Thymus (tissue), 11 donors: ENCODE measurements around the gene RGS6. TPM values are rescaled to one million over a fixed set of nuclear protein-coding genes. Genes with fewer than 3 reads are reported as not detected.

Source experiments
- DNase-seq, 9 donors: peaks; one replicate each; pipeline ENCODE4 v3.0.0-alpha.2; 2013; ENCODE audit warnings: low spot score in 9 of 9, low read depth in 6 of 9, missing footprints in 1 of 9
- H3K27ac ChIP-seq, 2 donors: one replicate each; pipeline ENCODE4 v1.5.1; 2013; ENCODE audit warnings: control low read depth in 1 of 2, low read depth in 1 of 2, low read length in 1 of 2, mild to moderate bottlenecking in 1 of 2, moderate library complexity in 1 of 2
- H3K27me3 ChIP-seq, 2 donors: one replicate each; pipeline ENCODE4 v1.5.1; 2013; ENCODE audit warnings: low read length in 1 of 2; ENCODE audit not compliant: control insufficient read depth in 2 of 2, insufficient read depth in 1 of 2
- H3K36me3 ChIP-seq, 2 donors: one replicate each; pipeline ENCODE4 v1.5.1; 2013; ENCODE audit warnings: low read length in 1 of 2, mild to moderate bottlenecking in 1 of 2, moderate library complexity in 1 of 2; ENCODE audit not compliant: control insufficient read depth in 2 of 2, insufficient read depth in 2 of 2
- H3K4me1 ChIP-seq, 2 donors: one replicate each; pipeline ENCODE4 v1.5.1; 2013; ENCODE audit warnings: low read length in 2 of 2; ENCODE audit not compliant: control insufficient read depth in 2 of 2, insufficient read depth in 2 of 2
- H3K4me3 ChIP-seq, 2 donors: one replicate each; pipeline ENCODE4 v1.5.1; 2013; ENCODE audit warnings: low read length in 2 of 2, control low read depth in 1 of 2, mild to moderate bottlenecking in 1 of 2
- H3K9me3 ChIP-seq, 2 donors: one replicate each; pipeline ENCODE4 v1.5.1; 2013; ENCODE audit warnings: low read length in 1 of 2, mild to moderate bottlenecking in 1 of 2; ENCODE audit not compliant: control insufficient read depth in 2 of 2, insufficient read depth in 1 of 2
- WGBS: extraction: QIAGEN DNeasy Blood & Tissue Kit; methylation state at CpG from one replicate; pipeline ENCODE4 v1.1.7; 2013; 5-methylcytosine and 5-hydroxymethylcytosine counted together
- polyA plus RNA-seq: library from polyadenylated mRNA; stranded (reverse); fragments of 200-250 nt; gene quantifications from one replicate; pipeline ENCODE4 v1.2.3, GENCODE V29; 2013
- total RNA-seq: library from RNA; stranded (reverse); fragments of 120-200 nt; gene quantifications from one replicate; pipeline ENCODE4 v1.2.4, GENCODE V29; 2013
- donor health status: healthy.

The RGS6 gene
- total and polyA plus RNA-seq, 2 donors: 0.28 to 0.80 TPM

- DNase-seq: no peak
- WGBS: 92% methylated on average over 4 of the region's 4 CpGs
- Histone ChIP-seq H3K27me3 (no peaks in the 10 kb centered on the region), H3K27ac (no peak overlapping the region), H3K36me3 (no peaks in the 10 kb centered on the region), H3K4me3 (no peak overlapping the region), H3K4me1 (no peaks in the 10 kb centered on the region), H3K9me3 (no peaks in the 10 kb centered on the region)
Measured at GRCh38 chr14:72333357-72333756, 401.1 kb downstream of the RGS6 start.

- no peaks in the 10 kb centered on the region for H3K4me1 ChIP-seq
- H3K27me3 ChIP-seq: no peaks in the 10 kb centered on the region
- no peak overlapping the region for H3K27ac ChIP-seq
- 89% methylated on average over 4 of the region's 4 CpGs for WGBS
- H3K9me3 ChIP-seq: no peaks in the 10 kb centered on the region
- H3K4me3 ChIP-seq: no peak overlapping the region
- no peaks in the 10 kb centered on the region for H3K36me3 ChIP-seq
- no peak for DNase-seq
Measured at GRCh38 chr14:72336311-72336980, 404.2 kb downstream of the RGS6 start.

GRCh38 chr14:72341237-72341636, 409.0 kb downstream of the RGS6 start:
- 88% methylated on average over 1 of the region's 1 CpG for WGBS
- Histone ChIP-seq H3K36me3 (no peaks in the 10 kb centered on the region), H3K9me3 (no peaks in the 10 kb centered on the region), H3K27ac (no peak overlapping the region), H3K27me3 (no peaks in the 10 kb centered on the region), H3K4me1 (no peaks in the 10 kb centered on the region), H3K4me3 (no peak overlapping the region)
- no peak for DNase-seq

GRCh38 chr14:72341686-72342085, 409.5 kb downstream of the RGS6 start:
- no peak for DNase-seq
- H3K36me3 ChIP-seq: no peaks in the 10 kb centered on the region
- H3K27ac ChIP-seq: no peak overlapping the region
- H3K9me3 ChIP-seq: no peaks in the 10 kb centered on the region
- no peaks in the 10 kb centered on the region for H3K4me1 ChIP-seq
- H3K27me3 ChIP-seq: no peaks in the 10 kb centered on the region
- no peak overlapping the region for H3K4me3 ChIP-seq
- WGBS: 96% methylated on average over 2 of the region's 2 CpGs

- no peak for DNase-seq
- WGBS: 74% methylated on average over 3 of the region's 3 CpGs
- H3K4me3 ChIP-seq: no peak overlapping the region
Measured at GRCh38 chr14:72347118-72347517, 414.9 kb downstream of the RGS6 start.

GRCh38 chr14:72350215-72350614, 418.0 kb downstream of the RGS6 start:
- no peaks in the 10 kb centered on the region for H3K27me3 ChIP-seq
- no peak overlapping the region for H3K4me3 ChIP-seq
- WGBS: 98% methylated on average over 1 of the region's 1 CpG
- DNase-seq: no peak
- no peaks in the 10 kb centered on the region for H3K36me3 ChIP-seq
- no peaks in the 10 kb centered on the region for H3K9me3 ChIP-seq
- no peaks in the 10 kb centered on the region for H3K4me1 ChIP-seq
- no peak overlapping the region for H3K27ac ChIP-seq

More at GRCh38 chr14:72347118-72347517, 414.9 kb downstream of the RGS6 start:
- no peaks in the 10 kb centered on the region for H3K9me3 ChIP-seq
- H3K36me3 ChIP-seq: no peaks in the 10 kb centered on the region
- H3K4me1 ChIP-seq: no peaks in the 10 kb centered on the region
- no peak overlapping the region for H3K27ac ChIP-seq
- H3K27me3 ChIP-seq: no peaks in the 10 kb centered on the region

- Histone ChIP-seq H3K27ac (no peak overlapping the region), H3K27me3 (no peaks in the 10 kb centered on the region), H3K36me3 (no peaks in the 10 kb centered on the region), H3K4me3 (no peak overlapping the region), H3K9me3 (no peaks in the 10 kb centered on the region), H3K4me1 (no peaks in the 10 kb centered on the region)
- DNase-seq: no peak
- 94% methylated on average over 2 of the region's 2 CpGs for WGBS
Measured at GRCh38 chr14:72352012-72352411, 419.8 kb downstream of the RGS6 start.

- no peaks in the 10 kb centered on the region for H3K4me1 ChIP-seq
- WGBS: 93% methylated on average over 3 of the region's 3 CpGs
- DNase-seq: no peak
Measured at GRCh38 chr14:72366619-72367018, 434.4 kb downstream of the RGS6 start.

GRCh38 chr14:72369106-72369505, 436.9 kb downstream of the RGS6 start:
- no peaks in the 10 kb centered on the region for H3K27me3 ChIP-seq
- no peaks in the 10 kb centered on the region for H3K4me1 ChIP-seq
- H3K4me3 ChIP-seq: no peak overlapping the region
- DNase-seq: no peak
- no peaks in the 10 kb centered on the region for H3K9me3 ChIP-seq
- no peak overlapping the region for H3K27ac ChIP-seq
- H3K36me3 ChIP-seq: no peaks in the 10 kb centered on the region

More at GRCh38 chr14:72366619-72367018, 434.4 kb downstream of the RGS6 start:
- Histone ChIP-seq H3K36me3 (no peaks in the 10 kb centered on the region), H3K9me3 (no peaks in the 10 kb centered on the region), H3K27ac (no peak overlapping the region), H3K27me3 (no peaks in the 10 kb centered on the region), H3K4me3 (no peak overlapping the region)
